Skin epidermis (tissue), 12 donors: ENCODE measurements around the gene EXOC4.

Source experiments
- H3K27ac ChIP-seq, 21 experiments: fragments of 200-600 bp; sonication (generic) in 11 of 21; one replicate each; pipeline ENCODE4 v1.5.0; 2020; ENCODE audit warnings: mild to moderate bottlenecking in 3 of 21, inconsistent platforms in 2 of 21, moderate library complexity in 2 of 21
- H3K4me3 ChIP-seq, 7 experiments: fragments of 200-600 bp; sonication (generic) in 2 of 7; one replicate each; pipeline ENCODE4 v1.5.0; 2020; ENCODE audit warnings: inconsistent platforms in 2 of 7, mild to moderate bottlenecking in 2 of 7, moderate library complexity in 1 of 7

Gene EXOC4

DNA sequence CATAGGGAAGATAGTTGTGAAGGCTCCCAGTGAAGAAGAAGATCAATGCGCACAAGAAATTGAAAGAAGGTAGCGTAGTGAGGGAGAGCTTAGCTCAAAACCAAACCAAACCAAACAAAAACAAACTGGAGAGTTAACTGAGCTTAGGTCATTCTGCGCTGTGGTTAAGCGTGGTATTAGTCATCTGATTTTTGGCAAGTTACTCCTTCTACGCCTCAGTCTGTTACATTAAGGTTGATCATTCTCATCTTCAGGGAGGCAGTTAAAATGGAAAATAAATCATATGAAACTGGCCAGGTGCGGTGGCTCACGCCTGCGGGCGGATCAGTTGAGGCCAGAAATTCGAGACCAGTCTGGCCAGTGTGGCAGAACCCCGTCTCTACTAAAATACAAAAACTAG, 259.7 kb downstream of the EXOC4 start:
- Histone ChIP-seq H3K27ac (no peak overlapping the region), H3K4me3 (no peak overlapping the region)

DNA sequence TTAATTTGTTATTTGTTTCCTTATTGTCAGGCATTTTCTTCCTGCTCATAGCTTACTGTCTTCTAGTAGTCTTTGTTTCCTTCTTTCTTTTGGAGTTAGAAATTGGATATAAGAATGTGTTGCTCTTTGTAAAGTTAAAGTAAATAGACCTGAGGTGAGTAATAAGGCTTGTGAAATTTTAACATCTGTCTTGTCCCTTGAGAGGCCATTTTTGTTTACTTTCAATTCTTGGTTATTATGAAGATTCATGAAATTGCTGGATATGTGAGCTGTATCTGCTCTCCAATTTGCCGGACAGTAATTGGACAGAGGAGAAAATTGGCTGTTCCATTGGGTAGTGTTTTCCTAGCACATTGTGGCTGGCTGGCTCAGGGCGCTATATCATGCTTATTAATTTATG, 260.7 kb downstream of the EXOC4 start:
- Histone ChIP-seq H3K27ac (no peak overlapping the region), H3K4me3 (no peak overlapping the region)

DNA sequence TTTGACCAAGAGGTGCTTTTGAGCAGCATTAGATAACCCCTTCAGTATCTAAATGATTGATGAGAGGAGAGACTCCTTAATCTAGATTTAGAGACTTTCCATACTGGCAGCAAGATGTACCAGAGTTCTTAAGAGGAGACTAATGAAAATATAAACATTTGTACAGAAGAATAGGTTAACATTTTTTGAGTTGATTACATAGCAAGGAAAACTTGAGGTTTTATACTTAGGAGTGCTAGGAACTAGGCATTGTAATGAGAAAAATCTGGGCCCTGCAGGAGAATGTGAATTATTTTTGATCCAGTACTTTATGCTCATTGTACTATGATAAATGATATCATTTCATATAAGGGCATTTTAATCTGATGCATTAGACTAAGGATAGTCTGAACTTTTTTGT, 261.7 kb downstream of the EXOC4 start:
- Histone ChIP-seq H3K4me3 (no peak overlapping the region), H3K27ac (no peak overlapping the region)

DNA sequence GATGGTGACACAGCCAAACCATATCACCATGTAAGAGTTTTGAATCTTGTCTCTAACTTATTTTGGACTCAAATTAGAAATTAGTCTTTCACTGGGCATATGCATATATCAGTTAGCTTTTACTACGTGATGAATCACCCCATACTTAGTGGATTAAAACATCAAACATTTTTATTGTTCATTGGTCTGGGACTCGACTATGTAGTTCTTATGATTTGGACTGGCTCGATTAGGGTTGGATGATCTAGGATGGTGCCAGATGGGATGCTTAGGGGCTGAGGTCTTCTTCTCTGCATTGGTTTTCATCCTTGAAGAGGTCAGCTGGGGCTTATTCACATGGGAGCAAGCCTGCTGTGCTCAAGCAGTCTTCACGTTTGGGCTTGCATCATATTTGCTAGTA, 264.9 kb downstream of the EXOC4 start:
- Histone ChIP-seq H3K4me3 (no peak overlapping the region), H3K27ac (no peak overlapping the region)

DNA sequence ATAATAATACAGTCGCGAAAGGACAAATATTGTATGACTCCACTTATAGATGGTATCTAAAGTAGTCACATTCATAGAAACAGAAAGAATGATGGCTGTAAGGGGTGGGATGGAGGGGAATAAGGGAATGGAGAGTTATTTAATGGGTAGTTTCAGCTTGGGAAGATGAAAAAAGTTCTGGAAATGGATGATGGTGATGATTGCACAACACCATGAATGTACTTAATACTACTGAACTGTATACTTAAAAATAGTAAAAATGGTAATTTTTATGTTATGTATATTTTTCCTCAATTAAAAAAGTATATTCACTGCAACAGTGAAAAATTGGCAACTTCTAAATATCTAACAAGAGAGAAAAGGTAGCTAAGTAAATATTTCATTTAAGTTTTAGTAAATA, 265.8 kb downstream of the EXOC4 start:
- Histone ChIP-seq H3K4me3 (no peak overlapping the region), H3K27ac (no peak overlapping the region)

DNA sequence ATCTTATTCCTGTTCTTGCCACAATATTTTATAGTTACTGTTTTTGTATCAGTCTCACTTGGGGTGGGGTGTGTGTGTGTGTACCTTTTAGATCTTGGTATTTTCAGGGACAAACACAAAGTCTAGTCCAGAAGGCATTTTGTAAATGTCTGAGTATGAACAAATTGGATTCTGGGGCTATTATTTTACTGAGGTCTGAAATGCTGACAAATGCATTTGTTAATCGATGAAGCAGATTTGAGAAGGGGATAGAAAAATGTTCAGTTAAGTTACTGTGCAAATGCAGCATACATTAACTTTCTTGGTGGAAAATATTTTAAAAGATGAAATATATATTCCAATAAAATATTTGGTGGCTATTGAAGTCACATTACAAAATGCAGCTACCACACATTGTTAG, 267.4 kb downstream of the EXOC4 start:
- Histone ChIP-seq H3K27ac (no peak overlapping the region), H3K4me3 (no peak overlapping the region)

DNA sequence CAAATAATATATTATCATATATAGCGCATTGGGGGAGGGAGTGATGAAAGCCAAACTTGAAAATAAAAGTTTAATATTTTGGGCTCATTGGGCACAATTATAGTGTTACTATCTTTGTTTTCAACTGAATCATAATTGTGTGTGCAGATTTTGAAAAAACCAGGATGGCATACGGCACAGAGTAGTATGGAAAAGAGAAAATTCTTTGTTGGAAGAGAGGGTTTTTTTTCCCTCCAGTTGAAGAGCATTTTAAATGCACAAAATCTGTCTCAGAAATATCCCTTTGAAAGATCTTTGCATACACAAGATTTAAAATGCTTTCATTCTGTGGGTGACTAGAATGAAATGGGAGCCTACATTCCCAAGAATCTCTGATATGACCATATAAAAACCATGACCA, 269.6 kb downstream of the EXOC4 start:
- Histone ChIP-seq H3K27ac (no peak overlapping the region), H3K4me3 (no peak overlapping the region)

DNA sequence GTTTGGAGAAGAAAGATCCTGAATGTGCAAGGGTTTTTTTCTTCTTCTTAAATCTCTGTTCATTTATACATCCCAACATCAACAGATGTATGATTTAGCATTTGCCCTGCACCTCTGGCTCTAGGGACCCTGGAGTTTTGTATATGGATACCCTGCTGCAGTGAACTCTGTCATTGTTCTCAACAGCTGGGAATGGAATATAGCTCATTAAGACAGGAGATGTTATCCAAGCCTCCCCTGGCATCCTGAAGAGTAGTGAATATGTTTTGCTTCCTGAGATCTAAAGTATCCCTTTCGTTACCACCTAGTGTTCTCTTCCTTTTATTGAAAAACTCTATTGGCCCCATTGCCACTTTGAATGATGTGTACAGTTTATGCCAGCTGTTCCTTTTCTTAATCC, 275.9 kb downstream of the EXOC4 start:
- no peak overlapping the region for H3K27ac ChIP-seq

DNA sequence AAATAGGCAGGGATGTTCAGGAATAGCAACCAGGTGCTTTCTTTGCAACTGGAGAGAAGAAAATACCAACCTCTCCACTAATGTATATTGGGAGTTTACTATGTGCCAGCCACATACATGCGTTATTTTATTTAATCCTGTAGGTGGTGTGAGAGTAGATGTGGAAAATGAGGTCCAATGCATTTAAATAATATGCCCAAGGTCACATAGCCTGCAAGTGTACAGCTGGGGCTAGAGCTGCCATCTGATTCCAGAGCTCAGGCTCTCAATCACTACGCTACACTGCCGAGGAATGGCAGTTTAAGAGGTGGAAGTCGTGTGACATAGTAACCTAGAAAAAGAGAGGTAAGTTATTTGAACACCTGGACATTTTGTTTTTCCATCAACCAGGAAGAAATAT, 277.0 kb downstream of the EXOC4 start:
- Histone ChIP-seq H3K4me3 (no peak overlapping the region), H3K27ac (no peak overlapping the region)

More for the DNA sequence above, 275.9 kb downstream of the EXOC4 start:
- H3K4me3 ChIP-seq, result no peak overlapping the region

DNA sequence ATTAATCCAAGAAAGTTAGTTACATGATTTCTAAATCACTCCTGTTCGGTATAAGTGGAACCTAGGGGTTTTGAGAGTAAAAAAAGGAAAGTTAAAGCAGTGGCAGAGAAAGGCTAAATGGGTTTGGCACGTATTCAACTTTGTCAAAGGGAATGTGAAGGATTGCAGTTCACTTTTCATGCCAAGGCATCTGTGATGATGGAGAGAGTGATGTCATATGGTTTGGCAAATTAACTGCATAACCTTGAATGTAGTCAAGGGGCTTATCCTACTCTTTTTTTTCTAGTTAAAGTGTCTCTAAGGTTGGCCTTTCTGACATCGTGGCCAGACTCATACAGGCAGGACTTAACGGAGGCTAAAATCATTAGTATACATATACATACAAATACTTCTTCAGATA, 277.8 kb downstream of the EXOC4 start:
- Histone ChIP-seq H3K4me3 (no peak overlapping the region), H3K27ac (no peak overlapping the region)

DNA sequence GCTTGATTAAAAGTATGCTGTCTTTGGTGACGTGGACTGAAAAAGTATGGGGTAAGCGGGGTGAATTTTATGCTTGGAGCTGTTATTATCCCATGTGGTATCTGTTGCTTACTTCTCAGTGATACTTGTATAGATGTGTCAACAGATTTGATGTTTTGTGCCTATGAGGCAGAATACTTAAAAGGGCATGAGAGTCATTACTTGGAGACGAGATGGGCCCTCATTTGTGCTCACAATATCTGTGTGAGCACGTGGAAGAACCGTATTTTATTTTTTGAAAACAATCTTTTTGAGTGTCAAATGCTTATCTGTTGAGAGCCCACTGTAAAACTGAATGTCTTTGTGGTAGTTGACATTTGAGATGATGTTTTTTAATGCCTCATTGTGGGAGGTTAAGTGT, 281.9 kb downstream of the EXOC4 start:
- H3K27ac ChIP-seq, result no peak overlapping the region
- H3K4me3 ChIP-seq, result no peak overlapping the region

DNA sequence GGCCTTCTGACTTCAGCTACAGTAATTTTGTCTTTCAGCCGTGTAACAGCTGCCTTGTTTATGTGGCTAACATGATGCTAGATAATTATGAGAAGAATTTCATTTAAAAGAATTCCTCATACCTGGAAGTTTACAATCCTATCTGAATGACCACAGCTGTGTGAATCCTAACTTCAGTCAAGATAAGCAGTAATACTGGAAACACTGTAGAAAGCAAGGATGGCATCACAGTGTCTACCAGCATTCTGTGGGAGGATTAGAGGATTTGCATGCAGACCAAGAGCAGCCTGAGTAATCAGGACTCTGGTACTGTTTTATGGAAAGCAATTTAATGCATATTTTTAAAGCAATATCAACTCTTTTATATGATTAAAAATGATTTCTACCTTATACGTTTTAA, 282.4 kb downstream of the EXOC4 start:
- Histone ChIP-seq H3K4me3 (no peak overlapping the region), H3K27ac (no peak overlapping the region)

DNA sequence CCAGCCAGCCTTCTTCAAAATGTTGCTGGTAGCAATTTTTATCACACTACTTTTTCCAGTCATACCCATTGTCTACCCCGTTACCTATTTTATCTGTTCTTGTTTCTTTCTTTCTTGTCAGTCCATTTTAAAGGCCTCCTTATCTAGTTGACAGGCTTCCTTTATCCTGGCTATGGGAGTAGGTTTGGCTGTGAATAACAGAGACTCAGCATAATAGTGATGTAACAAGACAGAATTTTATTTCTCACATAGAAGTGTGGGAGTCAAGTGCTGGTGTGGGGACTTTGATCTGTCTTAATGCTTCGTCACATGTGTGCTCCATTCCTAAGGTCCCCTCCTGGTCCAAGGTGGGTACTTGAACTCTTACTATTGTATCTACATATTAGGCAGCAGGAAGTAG, 283.6 kb downstream of the EXOC4 start:
- Histone ChIP-seq H3K4me3 (no peak overlapping the region), H3K27ac (no peak overlapping the region)

DNA sequence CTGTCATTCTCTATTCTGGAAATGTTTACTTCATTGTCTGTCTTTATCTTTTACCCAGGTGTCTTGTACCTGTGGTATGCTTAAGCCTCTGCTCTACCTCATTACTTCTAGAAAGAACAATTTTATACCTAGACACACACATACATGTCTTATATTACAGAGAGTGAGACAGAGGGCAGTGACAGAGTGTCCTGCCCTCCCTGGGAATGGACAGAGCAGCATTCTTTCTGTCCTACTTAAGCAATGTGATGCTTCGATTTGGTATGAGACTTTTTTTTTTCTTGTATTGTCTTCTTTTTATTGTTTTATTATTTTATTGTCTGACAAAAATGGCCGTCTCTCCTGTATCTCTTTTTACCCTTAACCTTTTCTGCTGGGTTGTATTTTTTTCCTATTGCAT, 286.1 kb downstream of the EXOC4 start:
- H3K27ac ChIP-seq, result no peak overlapping the region
- H3K4me3 ChIP-seq, result no peak overlapping the region

DNA sequence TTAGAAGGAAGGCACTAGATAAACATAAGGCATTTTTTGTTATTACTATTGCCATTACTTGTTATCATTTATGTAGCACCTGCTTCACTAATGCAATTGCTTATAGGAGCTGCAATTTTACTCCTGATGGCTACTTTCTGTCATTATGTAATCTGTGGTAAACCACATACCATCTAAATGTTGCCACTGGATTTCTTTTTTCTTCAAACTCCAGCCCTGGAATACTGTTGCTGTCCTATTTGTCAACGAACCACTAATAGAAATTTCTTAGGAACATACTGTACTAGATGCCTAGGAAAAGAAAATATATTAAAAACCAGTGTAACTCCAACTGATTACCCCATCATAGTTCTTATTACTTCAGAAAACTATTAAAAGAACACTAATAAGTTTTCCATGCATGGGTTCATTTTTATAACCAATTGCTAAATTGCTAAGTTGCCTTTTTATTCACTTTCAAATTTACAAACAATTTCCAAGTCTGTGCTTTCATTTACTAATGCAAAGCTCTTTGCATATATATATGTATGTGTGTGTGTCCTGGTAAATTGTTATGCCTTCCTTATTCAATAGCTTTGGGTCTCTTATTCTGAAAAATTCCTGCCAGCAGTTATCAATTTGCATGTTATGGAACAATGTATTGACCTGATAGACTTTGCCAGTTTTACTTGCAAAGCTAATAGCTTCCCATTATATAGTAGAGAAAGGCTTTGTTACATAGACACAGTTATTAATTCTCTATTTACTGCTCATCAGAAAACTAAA, 287.4 kb downstream of the EXOC4 start:
- Histone ChIP-seq H3K4me3 (no peak overlapping the region), H3K27ac (no peak overlapping the region)

DNA sequence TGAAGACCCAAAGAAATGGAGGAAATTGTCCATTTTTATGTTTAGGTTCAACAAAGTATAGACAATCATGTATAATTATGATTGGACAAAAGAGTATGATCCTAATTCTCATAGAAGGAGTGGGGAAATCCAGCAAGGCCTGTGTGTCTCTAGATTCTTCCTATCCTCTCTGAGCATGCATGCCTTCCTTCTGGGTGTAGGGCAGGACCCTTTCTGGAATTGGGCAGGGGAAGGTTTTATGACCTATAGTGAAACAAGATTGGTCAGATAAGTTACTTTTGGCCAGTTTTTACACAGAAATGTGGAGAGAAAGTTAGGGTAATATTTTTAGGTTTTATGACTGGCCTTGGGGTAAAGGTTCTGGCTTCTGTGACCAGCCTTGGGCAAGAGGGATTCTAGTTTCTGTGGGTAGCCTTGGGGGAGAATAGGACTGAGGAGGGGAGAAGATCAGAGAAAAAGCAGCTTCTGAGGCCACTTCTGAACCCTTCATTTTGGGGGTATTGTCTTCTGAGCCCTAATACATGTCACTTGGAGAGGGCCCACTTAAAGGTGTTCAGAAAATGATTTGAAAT, 289.4 kb downstream of the EXOC4 start:
- H3K4me3 ChIP-seq, result no peak overlapping the region
- H3K27ac ChIP-seq, result no peak overlapping the region

DNA sequence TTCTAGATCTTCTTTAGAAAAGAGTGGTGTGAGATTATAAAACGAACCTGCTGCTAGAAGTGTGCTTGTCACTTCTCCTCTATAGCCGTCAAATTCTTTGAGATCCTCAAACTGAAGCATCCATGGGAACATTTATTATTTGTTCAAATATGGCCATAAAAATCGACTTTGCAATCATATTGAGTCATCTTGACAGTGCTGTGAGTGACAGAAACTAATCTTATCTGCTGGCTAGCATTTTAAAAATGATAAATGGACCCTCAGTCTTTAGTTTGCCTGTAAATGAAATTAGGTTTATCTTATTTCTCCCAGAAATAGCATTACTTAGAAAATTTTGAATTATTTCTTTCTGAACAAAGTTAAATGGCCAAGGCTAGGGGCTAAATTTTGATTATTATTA, 290.8 kb downstream of the EXOC4 start:
- H3K27ac ChIP-seq, result no peak overlapping the region
- H3K4me3 ChIP-seq, result no peak overlapping the region

DNA sequence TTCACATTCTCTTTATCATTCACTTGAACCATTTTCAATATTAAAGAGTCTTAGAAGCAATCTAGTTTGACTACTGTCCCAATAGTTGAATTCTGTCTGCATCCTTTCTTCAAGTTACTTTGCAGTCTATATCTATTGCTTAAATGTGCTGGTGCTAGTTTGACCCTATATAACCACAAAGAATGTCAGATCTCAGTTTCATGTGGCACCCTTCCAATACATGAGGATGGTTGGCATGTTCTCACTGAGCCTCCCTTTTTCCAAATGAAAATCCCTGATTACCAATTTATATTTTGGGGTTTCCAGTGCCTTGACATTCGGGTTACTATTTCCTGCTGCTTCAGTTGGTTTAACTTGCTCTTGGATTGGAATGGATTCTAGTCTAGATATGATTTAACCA, 292.7 kb downstream of the EXOC4 start:
- Histone ChIP-seq H3K4me3 (no peak overlapping the region), H3K27ac (no peak overlapping the region)

DNA sequence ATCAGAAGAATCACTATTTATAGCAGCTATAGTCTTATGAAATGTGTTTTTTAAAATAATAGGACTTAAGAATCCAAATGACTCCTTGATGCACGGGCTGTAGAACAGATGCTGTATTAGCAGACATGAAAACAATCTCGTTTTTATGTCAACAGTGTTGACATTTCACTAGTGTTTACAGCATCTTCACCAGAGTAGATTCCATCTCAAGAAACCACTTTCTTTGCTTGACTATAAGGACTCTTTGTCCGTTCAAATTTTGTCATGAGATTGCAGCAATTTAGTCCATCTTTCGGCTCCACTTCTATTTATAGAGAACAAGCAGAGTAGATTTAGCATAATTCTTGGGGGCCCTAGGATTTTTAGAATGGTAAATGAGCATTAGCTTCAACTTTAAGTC, 295.1 kb downstream of the EXOC4 start:
- Histone ChIP-seq H3K4me3 (no peak overlapping the region), H3K27ac (no peak overlapping the region)

DNA sequence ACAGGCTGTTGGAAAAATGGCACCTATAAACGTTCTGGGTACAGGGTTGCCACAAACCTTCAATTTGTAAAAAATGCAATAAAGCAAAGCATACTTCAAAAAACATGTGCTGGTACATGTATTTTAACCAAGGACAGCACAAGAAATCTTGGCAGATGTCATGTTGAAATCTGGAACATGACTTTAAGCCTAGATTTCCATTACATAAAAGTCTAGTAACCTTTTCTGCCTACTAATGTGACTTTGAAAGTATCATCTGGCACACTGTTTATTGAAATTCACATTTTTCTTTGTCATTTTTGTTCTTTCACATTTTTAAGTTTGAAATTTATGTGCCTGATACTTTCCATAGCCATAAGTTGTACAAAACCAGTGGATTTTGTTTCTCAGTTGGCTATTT, 296.8 kb downstream of the EXOC4 start:
- Histone ChIP-seq H3K27ac (no peak overlapping the region), H3K4me3 (no peak overlapping the region)

DNA sequence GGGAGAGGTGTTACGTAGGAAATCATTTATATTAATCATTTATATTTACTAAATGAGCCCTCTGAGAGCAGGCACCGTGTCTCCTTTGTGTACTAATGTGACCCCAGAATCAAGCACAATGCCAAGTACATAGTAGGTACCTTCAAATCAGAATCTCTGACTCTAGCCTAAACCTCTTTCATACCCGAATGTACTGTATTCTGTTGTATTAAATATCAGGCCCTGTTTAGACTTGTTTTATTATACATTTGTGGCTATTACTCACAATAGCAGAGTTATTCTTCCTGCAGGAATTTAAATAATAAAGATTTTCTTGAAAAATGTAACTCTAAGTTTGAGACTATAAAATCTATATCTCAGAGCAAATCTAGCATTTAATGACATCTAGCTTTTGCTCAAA, 297.3 kb downstream of the EXOC4 start:
- no peak overlapping the region for H3K4me3 ChIP-seq
- no peak overlapping the region for H3K27ac ChIP-seq

DNA sequence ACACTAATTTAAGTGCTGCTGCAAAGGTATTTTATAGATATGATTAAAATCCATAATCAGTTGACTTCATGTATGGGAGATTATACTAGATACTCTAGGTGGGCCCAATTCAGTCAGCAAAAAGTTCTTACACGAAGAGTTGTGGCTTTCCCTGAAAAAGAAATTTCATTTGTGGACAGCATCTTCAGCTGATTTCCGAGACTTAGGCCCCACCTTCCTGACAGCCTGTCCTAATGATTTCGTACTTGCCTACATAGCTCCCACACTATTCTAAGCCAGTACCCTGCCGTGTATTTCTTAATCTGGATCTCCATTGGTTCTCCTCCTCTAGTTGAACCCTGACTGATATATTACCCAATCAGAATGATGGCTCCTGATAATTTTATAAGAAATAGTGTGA, 297.9 kb downstream of the EXOC4 start:
- H3K27ac ChIP-seq, result no peak overlapping the region

More for the DNA sequence above, 297.9 kb downstream of the EXOC4 start:
- H3K4me3 ChIP-seq, result no peak overlapping the region
